NCI-H128 (cell line): ENCODE data around the gene TTC13.
"Not testable (repeated sequence)": the region's sequence is repeated elsewhere in the genome, so short reads cannot be mapped to it uniquely, and the experiment has no call there.

Source experiments
- DNase-seq: peaks from one replicate; lab custom pipeline; 2025; ENCODE audit not compliant: unreplicated experiment; lab: John Stamatoyannopoulos, UW

TTC13 gene, protein sequence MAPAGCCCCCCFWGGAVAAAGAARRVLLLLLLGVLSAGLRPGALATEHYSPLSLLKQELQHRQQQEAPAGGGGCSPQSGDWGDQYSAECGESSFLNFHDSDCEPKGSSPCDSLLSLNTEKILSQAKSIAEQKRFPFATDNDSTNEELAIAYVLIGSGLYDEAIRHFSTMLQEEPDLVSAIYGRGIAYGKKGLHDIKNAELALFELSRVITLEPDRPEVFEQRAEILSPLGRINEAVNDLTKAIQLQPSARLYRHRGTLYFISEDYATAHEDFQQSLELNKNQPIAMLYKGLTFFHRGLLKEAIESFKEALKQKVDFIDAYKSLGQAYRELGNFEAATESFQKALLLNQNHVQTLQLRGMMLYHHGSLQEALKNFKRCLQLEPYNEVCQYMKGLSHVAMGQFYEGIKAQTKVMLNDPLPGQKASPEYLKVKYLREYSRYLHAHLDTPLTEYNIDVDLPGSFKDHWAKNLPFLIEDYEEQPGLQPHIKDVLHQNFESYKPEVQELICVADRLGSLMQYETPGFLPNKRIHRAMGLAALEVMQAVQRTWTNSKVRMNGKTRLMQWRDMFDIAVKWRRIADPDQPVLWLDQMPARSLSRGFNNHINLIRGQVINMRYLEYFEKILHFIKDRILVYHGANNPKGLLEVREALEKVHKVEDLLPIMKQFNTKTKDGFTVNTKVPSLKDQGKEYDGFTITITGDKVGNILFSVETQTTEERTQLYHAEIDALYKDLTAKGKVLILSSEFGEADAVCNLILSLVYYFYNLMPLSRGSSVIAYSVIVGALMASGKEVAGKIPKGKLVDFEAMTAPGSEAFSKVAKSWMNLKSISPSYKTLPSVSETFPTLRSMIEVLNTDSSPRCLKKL

GRCh38 chr1:230978491-230979388 is at the start of gene TTC13, which contains the start of gene ARV1:
TSS of gene TTC13 (minus strand) at chr1:230978861. CDS start at chr1:230978830, 31 bp downstream.
TSS of gene ARV1 (plus strand) at chr1:230979094. CDS start at chr1:230979106, 12 bp downstream.
- peak; percentile 99 for DNase-seq

- no peak for DNase-seq
These were observed 49.3 kb upstream of the TTC13 start for GRCh38 chr1:231027971-231028370.

- DNase-seq, result no peak
These were observed 48.7 kb upstream of the TTC13 start for GRCh38 chr1:231027136-231027925.

DNA sequence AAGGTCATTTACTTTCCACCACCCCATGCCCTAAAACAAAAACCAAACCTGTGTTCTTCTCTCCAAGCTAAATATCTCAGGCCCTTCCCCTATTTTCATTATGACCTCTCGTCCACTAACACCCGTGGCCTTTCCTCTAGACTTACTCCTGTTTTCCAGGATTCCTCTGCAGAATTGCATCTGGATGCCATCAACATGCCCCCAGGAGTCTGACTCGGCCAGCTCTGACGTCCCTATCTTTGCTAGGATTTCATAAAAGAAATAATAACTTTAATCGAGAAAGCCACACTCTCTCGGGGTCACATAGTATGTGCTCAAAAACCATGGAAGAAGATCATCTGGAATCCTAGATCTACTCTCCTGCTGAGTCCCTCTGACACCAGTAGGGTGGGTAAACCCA is 47.9 kb upstream of the TTC13 start:
- DNase-seq, result no peak

DNA sequence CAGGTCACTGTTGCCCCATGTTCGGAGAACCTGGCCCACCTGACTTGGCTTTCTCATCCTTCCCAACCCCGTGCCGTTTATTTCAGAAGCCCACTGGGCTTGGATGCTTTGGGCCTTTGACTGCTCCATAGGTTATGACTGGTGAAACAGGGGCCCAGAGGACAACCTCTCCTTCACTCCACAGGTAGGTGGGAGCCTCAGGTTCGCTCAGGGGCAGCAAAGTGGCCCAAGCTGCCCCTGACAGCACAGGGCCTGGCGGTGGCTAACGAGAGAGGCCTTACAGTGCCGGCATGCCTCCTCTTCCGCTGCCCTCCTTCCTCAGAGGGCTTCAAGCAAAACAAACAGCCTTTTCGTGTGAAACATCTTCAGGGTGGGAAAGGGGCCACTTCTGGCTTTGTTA is 44.5 kb upstream of the TTC13 start:
- no peak for DNase-seq

GRCh38 chr1:231022543-231022942 is 43.9 kb upstream of the TTC13 start:
- DNase-seq, result not testable (repeated sequence)

- DNase-seq, result no peak
These were observed 42.9 kb upstream of the TTC13 start for GRCh38 chr1:231021540-231022031.

DNA sequence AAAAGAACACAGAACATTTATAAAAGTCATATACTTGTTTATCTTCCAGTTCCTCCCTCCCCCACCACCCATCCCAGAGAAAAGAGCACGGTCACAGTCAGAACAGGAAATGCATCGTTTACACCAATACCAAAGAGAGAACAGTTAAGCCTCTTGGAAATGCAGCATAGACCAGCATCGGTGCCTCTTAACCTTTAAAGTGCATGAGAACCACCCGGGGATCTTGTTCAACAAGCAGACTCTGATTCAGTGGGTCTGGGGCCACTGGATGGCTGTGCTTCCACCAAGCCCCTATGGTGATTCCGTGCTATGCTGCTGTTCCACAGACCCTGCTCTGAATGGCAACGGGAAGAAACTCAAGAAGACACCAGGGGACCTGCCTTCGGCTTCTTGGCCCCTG is 42.2 kb upstream of the TTC13 start:
- no peak for DNase-seq

DNA sequence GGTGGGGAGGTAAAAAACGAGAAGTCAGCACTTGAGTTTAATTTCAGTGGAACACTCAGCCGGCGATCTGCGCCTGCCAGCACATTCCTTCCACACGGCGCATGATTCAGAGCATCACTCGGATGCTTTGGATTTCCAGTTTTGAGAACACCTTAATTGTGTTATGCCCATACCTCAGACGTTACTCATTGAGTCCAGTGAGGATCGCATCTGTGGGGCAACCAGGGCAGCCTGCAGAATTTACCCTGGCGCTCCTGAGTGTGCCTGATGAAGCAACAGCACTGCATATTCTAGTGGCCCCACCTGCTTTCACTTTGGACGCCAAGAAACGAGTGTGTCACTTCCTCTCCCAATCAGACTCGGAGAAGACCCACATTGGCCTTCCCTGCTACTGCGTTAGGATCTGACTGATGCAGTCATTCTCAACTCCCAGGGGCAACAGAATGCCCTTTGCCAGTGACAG is 41.5 kb upstream of the TTC13 start:
- no peak for DNase-seq

GRCh38 chr1:231019711-231020110 is 41.0 kb upstream of the TTC13 start:
- DNase-seq, result no peak

DNA sequence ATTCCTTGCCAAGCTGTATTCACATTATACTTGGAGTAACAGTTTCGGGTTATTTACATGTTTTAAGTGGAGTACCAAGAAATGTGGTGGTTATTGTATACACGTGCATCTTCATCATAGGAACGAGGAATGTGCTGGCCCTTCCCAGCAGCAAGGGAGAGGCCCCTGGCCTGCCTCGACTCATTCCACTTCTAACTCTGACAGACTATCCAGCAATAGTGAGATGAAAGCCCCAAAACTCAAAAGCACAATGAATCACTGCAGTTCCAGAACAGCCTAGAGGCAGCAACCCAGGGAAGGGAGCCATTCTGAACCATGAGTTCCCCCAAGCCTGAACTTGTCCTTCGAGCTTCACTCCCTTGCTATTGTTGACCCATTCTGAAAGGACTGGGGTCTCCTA is 38.3 kb upstream of the TTC13 start:
- no peak for DNase-seq

DNA sequence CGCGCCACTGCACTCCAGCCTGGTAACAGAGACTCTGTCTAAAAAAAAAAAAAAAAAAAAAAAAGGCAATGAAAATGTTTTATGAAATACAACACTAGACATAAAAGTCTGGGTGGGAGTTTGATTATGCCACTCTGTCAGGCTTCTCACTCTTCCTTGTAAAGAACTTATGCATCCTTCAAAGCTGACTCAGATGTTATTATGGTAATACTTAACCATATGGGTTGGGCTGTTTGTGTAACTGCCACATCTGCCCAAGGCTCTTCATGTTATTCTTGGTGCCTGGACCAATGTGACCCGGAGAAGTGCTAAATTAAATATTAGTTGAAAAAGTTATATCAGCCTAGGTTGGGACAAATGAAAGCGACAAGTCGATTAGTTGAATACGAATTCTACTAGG is 37.6 kb upstream of the TTC13 start:
- no peak for DNase-seq

DNA sequence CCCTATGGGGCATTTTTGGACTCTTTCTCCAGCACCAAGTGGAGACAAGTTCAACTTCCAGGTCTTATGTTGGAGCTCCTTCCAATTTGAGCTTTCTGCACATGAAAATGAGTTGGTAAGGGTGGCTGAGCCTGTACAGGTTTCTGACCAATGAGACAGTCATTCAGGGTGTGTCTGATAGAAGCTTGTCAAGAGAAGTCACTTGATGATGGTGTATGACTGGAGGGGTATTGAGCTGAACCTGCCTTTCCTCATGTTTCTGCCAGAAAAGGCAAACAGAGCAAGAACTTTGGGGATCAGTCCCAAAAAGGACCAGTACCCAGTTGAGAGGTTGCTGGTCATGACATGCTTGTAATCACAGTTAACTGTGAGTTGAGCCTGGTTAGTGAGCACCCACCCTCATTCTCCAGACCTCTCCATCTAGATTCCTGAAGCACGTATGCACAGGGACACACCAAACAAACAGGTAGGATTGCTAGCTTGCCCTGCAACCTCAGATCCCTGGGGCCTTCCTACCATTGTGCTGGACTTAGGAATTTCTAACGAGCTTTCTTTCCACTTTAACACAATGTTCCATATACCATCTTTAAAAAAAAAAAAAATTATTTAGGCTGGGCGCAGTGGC is 34.8 kb upstream of the TTC13 start:
- no peak for DNase-seq

GRCh38 chr1:231011963-231012362 is 33.3 kb upstream of the TTC13 start:
- DNase-seq, result no peak

DNA sequence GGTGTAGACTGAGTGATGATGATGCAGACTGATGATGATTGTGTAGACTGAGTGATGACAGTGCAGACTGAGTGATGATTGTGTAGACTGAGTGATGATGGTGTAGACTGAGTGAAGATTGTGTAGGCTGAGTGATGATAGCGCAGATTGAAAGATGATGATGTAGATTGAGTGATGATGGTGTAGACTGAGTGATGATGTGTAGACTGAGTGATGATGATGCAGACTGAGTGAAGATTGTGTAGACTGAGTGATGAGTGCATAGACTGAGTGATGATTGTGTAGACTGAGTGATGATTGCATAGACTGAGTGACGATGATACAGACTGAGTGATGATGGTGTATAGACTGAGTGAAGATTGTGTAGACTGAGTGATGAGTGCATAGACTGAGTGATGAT is 32.7 kb upstream of the TTC13 start:
- no peak for DNase-seq

GRCh38 chr1:231007535-231007934 is 28.9 kb upstream of the TTC13 start:
- not testable (repeated sequence) for DNase-seq

DNA sequence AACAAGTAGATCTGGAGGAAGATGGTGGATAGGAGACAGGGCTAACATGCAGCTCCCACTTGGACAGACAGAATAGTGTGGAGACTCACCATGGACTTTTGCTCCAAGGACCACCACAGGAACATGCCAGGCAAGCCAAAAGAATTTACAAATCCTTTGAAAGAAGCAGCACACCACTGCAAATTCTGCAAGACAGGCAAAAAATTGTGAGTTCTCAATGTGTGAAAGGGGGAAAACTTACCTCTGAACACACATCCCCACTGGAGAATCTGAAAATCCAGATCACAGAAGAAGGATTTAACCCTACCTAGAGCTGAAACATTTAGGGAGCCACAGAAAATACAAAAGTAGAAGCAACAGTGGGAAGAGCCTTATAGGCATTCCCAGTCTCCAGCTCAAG is 23.2 kb upstream of the TTC13 start:
- no peak for DNase-seq

DNA sequence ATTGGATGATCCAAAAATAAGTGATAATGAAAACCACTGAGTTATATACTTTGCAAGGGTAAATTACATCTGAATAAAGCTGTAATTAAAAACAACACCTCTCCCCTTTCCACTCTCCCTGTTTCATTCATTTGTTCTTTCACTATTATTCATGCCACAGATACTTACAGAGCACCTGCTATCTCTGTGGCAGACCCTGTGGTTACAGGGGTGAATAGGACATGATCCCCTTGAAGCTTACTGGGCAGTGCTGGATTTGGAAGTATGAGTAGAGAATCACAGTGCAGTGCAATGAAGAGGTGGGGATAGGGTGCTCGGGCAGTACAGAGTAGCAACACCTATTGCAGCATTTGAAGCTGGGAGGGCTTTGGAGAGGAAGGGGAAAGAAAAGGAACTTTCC is 22.0 kb upstream of the TTC13 start:
- no peak for DNase-seq

DNA sequence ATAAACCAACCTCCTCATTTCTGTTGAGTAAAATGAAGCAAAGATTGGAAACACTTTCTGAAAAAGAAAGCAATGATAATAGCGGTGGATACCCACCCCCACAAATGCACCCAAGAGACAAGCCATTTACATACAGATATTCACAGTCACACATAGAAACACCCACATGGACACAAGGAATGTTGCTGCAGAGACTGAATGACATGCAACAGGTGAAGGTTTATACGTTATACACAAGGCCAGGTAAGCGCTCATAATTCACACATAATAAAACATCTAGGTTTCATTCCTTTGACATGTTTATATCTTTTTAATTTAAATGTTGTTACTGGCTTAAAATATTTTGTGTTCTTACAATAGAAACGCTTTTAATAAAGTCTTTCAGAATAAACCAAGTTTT is 21.5 kb upstream of the TTC13 start:
- DNase-seq, result no peak

GRCh38 chr1:230994860-230995259 is 16.2 kb upstream of the TTC13 start:
- DNase-seq, result no peak
